SK-N-MC (cell line): Measurements from ENCODE around the gene GDF9.

Experiments used
- DNase-seq: peaks from one replicate; pipeline ENCODE4 v3.0.0-alpha.2; 2011; ENCODE audit warnings: low read depth, low spot score
- H3K27ac ChIP-seq: fragments of 200-600 bp; sonication (generic); 2 replicates; pipeline ENCODE4 v1.5.1; 2016; ENCODE audit warnings: mixed run types
- H3K36me3 ChIP-seq: fragments of 200-600 bp; sonication (generic); 2 replicates; pipeline ENCODE4 v1.6.1; 2017; ENCODE audit warnings: antibody characterized with exemption, low read length, mixed read lengths; ENCODE audit not compliant: insufficient read depth
- H3K4me3 ChIP-seq: fragments of 200-600 bp; sonication (generic); 2 replicates; pipeline ENCODE4 v1.5.1; 2016
- H3K9ac ChIP-seq: fragments of 200-600 bp; sonication (generic); 2 replicates; pipeline ENCODE4 v1.8.0; 2017; ENCODE audit warnings: mixed run types, mixed read lengths; ENCODE audit not compliant: insufficient read length
- H3K9me3 ChIP-seq: fragments of 200-600 bp; sonication (generic); 2 replicates; pipeline ENCODE4 v1.6.1; 2017; ENCODE audit warnings: low read depth, mild to moderate bottlenecking, antibody characterized with exemption, low read length, moderate library complexity, mixed read lengths
- EZH2 ChIP-seq: fragments of 200-600 bp; sonication (generic); IDR thresholded peaks from one replicate; pipeline ENCODE4 v1.6.1; 2017; ENCODE audit warnings: antibody characterized with exemption
- FOXP2 ChIP-seq: optimal IDR thresholded peaks from 2 replicates; pipeline ENCODE3; 2011; ENCODE audit warnings: mild to moderate bottlenecking, moderate library complexity; ENCODE audit not compliant: insufficient read depth; ENCODE audit errors: extremely low read length, control extremely low read depth
- POLR2AphosphoS5 ChIP-seq: IDR thresholded peaks from 2 replicates; pipeline ENCODE4 v1.6.1; 2012; ENCODE audit warnings: mild to moderate bottlenecking, low read depth, low read length, borderline replicate concordance

Gene GDF9

DNA sequence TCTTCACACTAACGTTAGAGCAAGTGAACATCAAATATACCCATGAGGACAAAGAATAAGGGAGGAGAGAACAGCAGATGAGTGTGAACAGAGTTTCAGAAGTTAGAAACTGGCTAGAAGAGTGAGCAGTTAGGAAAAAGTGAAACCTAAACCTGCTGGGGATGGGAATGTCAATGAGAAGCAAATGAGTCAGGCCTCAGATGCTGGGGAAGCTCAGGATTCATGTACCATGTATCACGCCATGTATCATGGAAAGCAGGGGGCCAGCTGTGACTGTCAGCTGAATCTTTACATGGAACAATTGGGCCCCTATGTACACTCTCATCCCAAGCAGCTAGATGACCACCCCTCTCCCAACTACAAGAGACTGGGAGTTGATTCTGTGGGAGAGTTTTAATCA is 16.2 kb downstream of the GDF9 start:
- TF ChIP-seq POLR2AphosphoS5 (no peak), FOXP2 (no peak)
- DNase-seq: no peak
- Histone ChIP-seq H3K9ac (no peak overlapping the region), H3K9me3 (no peaks in the 10 kb centered on the region), H3K4me3 (no peak overlapping the region), H3K36me3 (no peaks in the 10 kb centered on the region), H3K27ac (no peak overlapping the region)

DNA sequence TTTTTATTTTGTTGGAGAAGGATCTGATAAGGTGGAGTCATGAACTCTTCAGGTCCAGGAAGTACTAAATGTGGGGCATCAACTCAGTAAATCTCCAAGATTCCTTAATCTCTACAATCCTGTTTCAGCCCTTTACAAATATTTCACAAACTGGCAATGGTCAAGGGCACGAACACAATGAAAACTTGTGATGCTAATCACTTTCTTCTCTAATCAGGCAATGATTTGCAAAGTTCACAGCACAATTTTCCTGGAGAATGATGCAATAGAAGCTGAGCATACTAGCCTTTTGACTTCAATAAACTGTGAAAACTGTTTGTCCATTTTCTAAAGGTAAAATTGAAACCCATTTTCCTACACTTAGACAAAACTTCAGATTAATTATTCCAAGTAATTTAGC is 16.9 kb downstream of the GDF9 start:
- Histone ChIP-seq H3K4me3 (no peak overlapping the region), H3K27ac (no peak overlapping the region), H3K9me3 (no peaks in the 10 kb centered on the region), H3K9ac (no peak overlapping the region), H3K36me3 (no peaks in the 10 kb centered on the region)
- no peak for DNase-seq
- TF ChIP-seq EZH2 (no peak), FOXP2 (no peak), POLR2AphosphoS5 (no peak)

DNA sequence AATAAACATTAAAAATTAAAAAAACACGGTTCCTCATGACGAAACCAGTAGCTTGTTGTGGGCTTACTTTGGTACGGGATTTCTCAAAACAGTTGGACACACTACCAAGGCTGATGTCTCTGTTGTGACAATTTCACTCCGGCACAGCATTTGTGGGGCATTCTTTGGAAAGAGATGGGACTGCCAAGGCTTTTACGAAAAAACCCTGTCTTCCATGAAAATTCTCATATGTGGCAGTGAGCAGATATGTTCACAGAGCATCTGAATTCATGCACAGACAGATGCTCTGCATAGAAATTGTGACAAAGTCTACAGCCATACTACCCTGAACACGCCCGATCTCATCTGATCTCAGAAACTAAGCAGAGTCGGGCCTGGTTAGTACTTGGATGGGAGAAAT is 18.0 kb downstream of the GDF9 start:
- no peak for DNase-seq
- Histone ChIP-seq H3K27ac (no peak overlapping the region), H3K4me3 (no peak overlapping the region), H3K9me3 (no peaks in the 10 kb centered on the region), H3K9ac (no peak overlapping the region), H3K36me3 (no peaks in the 10 kb centered on the region)
- TF ChIP-seq FOXP2: no peak
- no peak for TF ChIP-seq EZH2
- no peak for TF ChIP-seq POLR2AphosphoS5

DNA sequence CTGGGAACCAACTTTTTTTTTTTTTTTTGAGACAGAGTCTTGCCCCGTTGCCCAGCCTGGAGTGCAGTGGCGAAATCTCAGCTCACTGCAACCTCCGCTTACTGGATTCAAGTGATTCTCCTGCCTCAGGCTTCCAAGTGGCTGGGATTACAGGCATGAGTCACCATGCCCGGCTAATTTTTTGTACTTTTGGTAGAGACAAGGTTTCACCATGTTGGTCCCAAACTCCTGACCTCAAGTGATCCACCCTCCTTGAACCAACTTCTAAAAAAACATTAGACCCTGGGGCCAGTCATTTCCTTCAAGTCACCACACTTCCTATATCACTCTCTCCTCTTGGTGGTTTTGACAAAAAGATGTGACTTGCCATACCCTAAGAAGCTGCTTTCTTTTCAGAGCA is 25.0 kb downstream of the GDF9 start:
- DNase-seq: no peak
- Histone ChIP-seq H3K36me3 (no peaks in the 10 kb centered on the region), H3K27ac (no peak overlapping the region), H3K9ac (no peak overlapping the region), H3K4me3 (no peak overlapping the region), H3K9me3 (no peaks in the 10 kb centered on the region)
- TF ChIP-seq FOXP2 (no peak), POLR2AphosphoS5 (no peak), EZH2 (no peak)

DNA sequence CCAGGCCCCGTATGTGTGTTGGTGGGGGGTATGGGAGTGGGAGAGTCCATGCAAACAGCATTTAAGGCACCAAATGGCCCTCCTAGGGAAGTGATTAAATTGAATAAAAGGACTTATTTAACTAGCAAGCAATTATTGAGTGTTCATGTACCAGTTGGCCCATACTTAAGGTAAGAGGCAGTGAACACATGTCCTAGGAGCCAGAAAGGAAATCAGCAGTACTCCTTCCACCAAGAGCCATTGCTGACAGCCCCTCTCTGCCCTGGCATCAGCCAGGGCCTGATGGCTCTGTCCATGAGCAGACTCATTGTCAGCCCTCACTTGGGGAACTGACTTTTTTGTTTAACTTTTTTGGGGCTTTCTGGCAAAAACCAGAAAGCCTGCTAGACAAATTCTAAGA is 25.4 kb downstream of the GDF9 start:
- H3K4me3 ChIP-seq: no peak overlapping the region
- H3K9me3 ChIP-seq: no peaks in the 10 kb centered on the region
- H3K9ac ChIP-seq: no peak overlapping the region
- no peak for DNase-seq
- H3K27ac ChIP-seq: no peak overlapping the region
- TF ChIP-seq EZH2 (no peak), POLR2AphosphoS5 (no peak), FOXP2 (no peak)
- no peaks in the 10 kb centered on the region for H3K36me3 ChIP-seq

DNA sequence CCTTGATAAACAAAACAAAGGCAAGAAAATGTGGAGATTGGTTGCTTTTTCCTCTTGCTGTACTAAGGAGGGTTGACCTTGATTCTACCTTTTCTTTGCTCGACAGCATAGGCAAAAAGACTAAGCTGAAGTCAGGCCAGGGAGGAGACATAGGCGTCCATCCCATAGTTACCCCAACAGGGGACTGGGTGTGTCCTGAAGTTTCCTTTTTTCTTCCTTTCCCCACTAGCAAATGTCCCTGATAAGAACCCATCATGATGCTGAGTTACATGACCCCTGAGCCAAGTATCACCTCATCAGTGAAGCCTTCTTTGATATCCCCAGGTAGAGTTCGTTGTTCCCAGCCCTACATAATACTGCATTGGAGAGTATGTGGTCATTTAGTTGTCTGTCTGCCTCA is 26.0 kb downstream of the GDF9 start:
- Histone ChIP-seq H3K9ac (no peak overlapping the region), H3K36me3 (no peaks in the 10 kb centered on the region), H3K4me3 (no peak overlapping the region), H3K9me3 (no peaks in the 10 kb centered on the region), H3K27ac (no peak overlapping the region)
- TF ChIP-seq FOXP2: no peak
- no peak for TF ChIP-seq POLR2AphosphoS5
- TF ChIP-seq EZH2: no peak
- DNase-seq: no peak

DNA sequence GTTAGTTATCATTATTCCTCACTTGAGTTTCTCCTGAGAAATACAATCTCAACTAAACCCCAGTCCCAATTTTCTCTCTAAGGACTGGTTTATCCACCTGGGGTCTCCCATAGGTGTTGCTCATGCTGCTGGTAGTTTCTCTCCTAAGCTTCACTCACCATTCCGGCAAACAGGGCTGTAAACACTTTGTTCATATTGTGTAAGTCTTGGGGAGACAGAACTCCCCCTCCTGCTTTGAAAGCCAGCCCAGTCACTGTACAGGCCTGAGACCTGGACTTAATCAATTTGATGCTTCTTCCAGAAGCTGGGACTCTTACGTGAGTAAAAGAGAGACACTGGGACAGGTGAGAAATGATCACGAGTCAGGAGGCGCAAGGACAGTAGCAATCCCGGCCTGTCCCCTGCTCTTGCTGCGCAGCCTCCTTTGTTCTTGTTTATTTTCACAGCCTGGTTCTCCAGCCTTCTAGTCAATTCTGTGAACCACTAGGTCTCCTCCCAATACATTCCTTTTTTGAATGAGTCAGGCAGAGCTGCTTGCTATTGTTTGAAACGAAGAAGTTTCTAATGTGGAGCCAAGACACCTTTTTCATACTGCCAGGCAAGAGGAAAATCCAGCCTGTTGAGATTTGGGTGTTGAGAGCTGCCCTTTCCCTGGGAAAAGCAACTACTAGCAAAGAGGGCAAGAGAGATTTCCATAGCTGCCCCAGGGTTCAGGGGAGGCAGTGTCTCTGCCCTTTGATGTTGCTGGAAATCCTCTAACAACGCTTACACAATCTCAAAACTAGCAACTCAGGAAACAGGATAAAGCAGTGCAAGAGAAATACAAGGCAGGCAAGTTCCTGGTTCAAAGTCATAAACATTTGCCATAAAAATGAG is 26.6 kb downstream of the GDF9 start:
- no peaks in the 10 kb centered on the region for H3K36me3 ChIP-seq
- no peak overlapping the region for H3K9ac ChIP-seq
- no peak for TF ChIP-seq FOXP2
- TF ChIP-seq POLR2AphosphoS5: no peak
- TF ChIP-seq EZH2: no peak
- no peaks in the 10 kb centered on the region for H3K9me3 ChIP-seq
- H3K27ac ChIP-seq: no peak overlapping the region
- DNase-seq: no peak
- H3K4me3 ChIP-seq: no peak overlapping the region

DNA sequence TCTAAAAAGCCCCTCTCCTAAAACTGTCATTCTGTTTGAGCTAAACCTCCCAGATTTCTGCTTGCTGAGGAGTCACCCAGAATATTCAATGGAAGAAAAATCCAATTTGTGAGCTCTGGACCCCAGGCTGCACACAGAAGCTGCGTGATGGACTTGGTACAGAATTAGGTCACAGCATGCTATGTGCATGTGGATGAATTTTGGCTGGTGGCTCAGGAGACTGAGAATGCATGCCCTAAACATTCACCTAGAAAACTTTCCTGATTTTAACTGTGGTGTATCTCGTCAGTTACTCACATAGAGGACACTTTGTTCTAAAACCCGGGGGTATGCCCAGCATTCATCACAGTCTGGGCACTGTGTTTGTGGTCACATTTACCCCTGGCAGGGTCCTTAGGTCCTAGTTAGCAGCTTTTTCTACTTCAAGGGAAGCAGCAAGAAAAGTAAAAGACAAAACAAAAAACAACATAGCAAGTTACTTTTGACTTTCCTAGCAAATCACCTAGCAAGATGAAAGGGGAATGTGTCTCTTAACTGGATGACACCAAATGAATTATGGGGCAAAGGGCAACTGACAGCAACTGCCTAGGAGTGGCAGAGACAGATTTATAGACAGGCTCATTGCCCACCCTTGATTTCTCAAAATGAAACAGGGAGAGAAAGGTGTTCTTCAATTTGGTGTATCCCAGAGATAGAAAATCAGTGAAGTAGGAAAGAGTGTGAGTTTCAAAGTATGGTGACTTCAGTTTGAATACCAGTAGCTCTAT is 27.6 kb downstream of the GDF9 start:
- TF ChIP-seq POLR2AphosphoS5 (no peak), EZH2 (no peak), FOXP2 (no peak)
- Histone ChIP-seq H3K9me3 (no peaks in the 10 kb centered on the region), H3K4me3 (no peak overlapping the region), H3K9ac (no peak overlapping the region), H3K27ac (no peak overlapping the region), H3K36me3 (no peaks in the 10 kb centered on the region)
- no peak for DNase-seq
